IMR-90 (cell line): Measurements from ENCODE around the gene STAT6. TPM values are rescaled to one million over a fixed set of nuclear protein-coding genes. Genes with fewer than 3 reads are reported as not detected.

Experiments used
- ATAC-seq: fragments of 200-7000 bp; cut with Tn5 transposase; 2 replicates; pipeline ENCODE4 v1.9.1; 2020; ENCODE audit warnings: low read depth, mild to moderate bottlenecking, moderate library complexity
- BruUV-seq: library from RNA; stranded (reverse); fragments of 400-500 nt; replicated peaks from 2 replicates; lab custom pipeline; 2021; lab: Mats Ljungman, UMichigan
- CTCF ChIA-PET: fragments of 300-600 bp; formaldehyde crosslinking; extraction: SDS; loops from one replicate; lab custom pipeline; 2021; ENCODE audit warnings: antibody characterized with exemption; lab: Yijun Ruan, JAX
- POLR2A ChIA-PET: fragments of 300-600 bp; sonication (Branson Sonifier 250); formaldehyde crosslinking; loops from one replicate; lab custom pipeline; 2022; ENCODE audit warnings: antibody characterized with exemption; ENCODE audit not compliant: unreplicated experiment; lab: Charles Lee
- DNase-seq: peaks from one replicate; pipeline ENCODE4 v3.0.0; 2013
- H2AFZ ChIP-seq: replicated peaks from 2 replicates; pipeline ENCODE3; 2013; ENCODE audit warnings: low read length, mild to moderate bottlenecking; ENCODE audit not compliant: poor library complexity
- H2AK5ac ChIP-seq: 2 replicates; pipeline ENCODE4 v1.6.1; 2013; ENCODE audit warnings: low read depth, low read length, inconsistent platforms
- H2AK9ac ChIP-seq: replicated peaks from 2 replicates; pipeline ENCODE3; 2013; ENCODE audit warnings: mild to moderate bottlenecking, low read depth, low read length, moderate library complexity; ENCODE audit not compliant: poor library complexity
- H2BK120ac ChIP-seq: 2 replicates; pipeline ENCODE4 v1.6.1; 2013; ENCODE audit warnings: low read depth, low read length, inconsistent platforms
- H2BK15ac ChIP-seq: 3 replicates; pipeline ENCODE4 v1.6.1; 2013; ENCODE audit warnings: low read depth, low read length, inconsistent platforms
- H2BK20ac ChIP-seq: 2 replicates; pipeline ENCODE4 v1.6.1; 2013; ENCODE audit warnings: low read depth, mild to moderate bottlenecking, inconsistent platforms, low read length, moderate library complexity
- H2BK5ac ChIP-seq: 2 replicates; pipeline ENCODE4 v1.6.1; 2013; ENCODE audit warnings: mild to moderate bottlenecking, low read depth, low read length, inconsistent platforms; ENCODE audit not compliant: poor library complexity, severe bottlenecking
- H3K14ac ChIP-seq: replicated peaks from 2 replicates; pipeline ENCODE4 v1.6.1; 2013; ENCODE audit warnings: low read depth, low read length, inconsistent platforms
- H3K18ac ChIP-seq: 2 replicates; pipeline ENCODE4 v1.6.1; 2013; ENCODE audit warnings: low read depth, low read length, control low read depth
- H3K23ac ChIP-seq: 2 replicates; pipeline ENCODE4 v1.6.1; 2013; ENCODE audit warnings: low read depth, low read length, inconsistent platforms
- H3K27ac ChIP-seq: 2 replicates; pipeline ENCODE4 v1.5.1; 2013; ENCODE audit warnings: mild to moderate bottlenecking, control low read depth, low read length; ENCODE audit not compliant: insufficient read depth
- H3K27me3 ChIP-seq: 2 replicates; pipeline ENCODE4 v1.6.1; 2013; ENCODE audit warnings: low read length; ENCODE audit not compliant: control insufficient read depth, insufficient read depth
- H3K36me3 ChIP-seq: 2 replicates; pipeline ENCODE4 v1.6.1; 2013; ENCODE audit warnings: low read length, mixed read lengths; ENCODE audit not compliant: control insufficient read depth, insufficient read depth
- H3K4ac ChIP-seq: 2 replicates; pipeline ENCODE4 v1.6.1; 2013; ENCODE audit warnings: low read depth, low read length, inconsistent platforms
- H3K4me1 ChIP-seq: 2 replicates; pipeline ENCODE4 v1.6.1; 2013; ENCODE audit warnings: low read length, mixed read lengths; ENCODE audit not compliant: control insufficient read depth, insufficient read depth
- H3K4me2 ChIP-seq: 2 replicates; pipeline ENCODE4 v1.6.1; 2013; ENCODE audit warnings: low read depth, mild to moderate bottlenecking, control low read depth, low read length, moderate library complexity
- H3K4me3 ChIP-seq: 2 replicates; pipeline ENCODE4 v1.5.1; 2013; ENCODE audit warnings: low read depth, mild to moderate bottlenecking, control low read depth, low read length, moderate library complexity; ENCODE audit not compliant: insufficient read depth
- H3K56ac ChIP-seq: 2 replicates; pipeline ENCODE4 v1.6.1; 2013; ENCODE audit warnings: low read length, inconsistent platforms; ENCODE audit not compliant: insufficient read depth; ENCODE audit errors: extremely low read depth
- H3K79me1 ChIP-seq, 2 experiments: 2 replicates each; pipeline ENCODE4 v1.6.1; 2013; ENCODE audit warnings: low read length in 2 of 2, inconsistent platforms in 1 of 2, low read depth in 1 of 2
- H3K9ac ChIP-seq: 2 replicates; pipeline ENCODE4 v1.6.1; 2013; ENCODE audit warnings: low read depth, low read length, control low read depth
- H3K9me1 ChIP-seq: 2 replicates; pipeline ENCODE4 v1.6.1; 2013; ENCODE audit warnings: low read length, inconsistent platforms; ENCODE audit not compliant: insufficient read depth
- H3K9me3 ChIP-seq: 2 replicates; pipeline ENCODE4 v1.6.1; 2013; ENCODE audit warnings: low read length; ENCODE audit not compliant: control insufficient read depth, insufficient read depth
- H4K20me1 ChIP-seq: 2 replicates; pipeline ENCODE4 v1.6.1; 2013; ENCODE audit warnings: low read length, inconsistent platforms; ENCODE audit not compliant: insufficient read depth
- H4K5ac ChIP-seq: 2 replicates; pipeline ENCODE4 v1.6.1; 2013; ENCODE audit warnings: mild to moderate bottlenecking, low read depth, low read length, control low read depth
- H4K8ac ChIP-seq, 2 experiments: 2 replicates each; pipeline ENCODE4 v1.6.1; 2013; ENCODE audit warnings: low read depth in 2 of 2, low read length in 2 of 2, control low read depth in 1 of 2, inconsistent platforms in 1 of 2
- H4K91ac ChIP-seq: 2 replicates; pipeline ENCODE4 v1.6.1; 2013; ENCODE audit warnings: low read depth, low read length, inconsistent platforms; ENCODE audit not compliant: insufficient read depth
- BHLHE40 ChIP-seq: fragments of 150-350 bp; IDR thresholded peaks from 2 replicates; pipeline ENCODE4 v1.6.1; 2016; ENCODE audit warnings: mild to moderate bottlenecking, low read depth, low read length
- CEBPB ChIP-seq: IDR thresholded peaks from 2 replicates; pipeline ENCODE4 v1.6.1; 2012; ENCODE audit warnings: low read depth, low read length, improper control_type of control experiment
- CHD1 ChIP-seq: IDR thresholded peaks from 2 replicates; pipeline ENCODE4 v1.6.1; 2012; ENCODE audit warnings: low read depth, low read length, improper control_type of control experiment
- CTCF ChIP-seq: conservative IDR thresholded peaks from 2 replicates; pipeline ENCODE4 v1.5.1; 2012; ENCODE audit warnings: mild to moderate bottlenecking, low read depth, low read length, improper control_type of control experiment
- ELK1 ChIP-seq: fragments of 150-350 bp; IDR thresholded peaks from 2 replicates; pipeline ENCODE4 v1.6.1; 2016; ENCODE audit warnings: low read depth, mild to moderate bottlenecking, low read length, moderate library complexity, borderline replicate concordance
- FOS ChIP-seq: fragments of 150-350 bp; IDR thresholded peaks from 2 replicates; pipeline ENCODE4 v1.6.1; 2016; ENCODE audit warnings: low read depth, low read length
- MAFK ChIP-seq: IDR thresholded peaks from 2 replicates; pipeline ENCODE4 v1.6.1; 2012; ENCODE audit warnings: low read depth, low read length, improper control_type of control experiment
- MAZ ChIP-seq: IDR thresholded peaks from 2 replicates; pipeline ENCODE4 v1.6.1; 2012; ENCODE audit warnings: low read depth, mild to moderate bottlenecking, low read length, improper control_type of control experiment, moderate library complexity, borderline replicate concordance
- MXI1 ChIP-seq: IDR thresholded peaks from 2 replicates; pipeline ENCODE4 v1.6.1; 2012; ENCODE audit warnings: low read depth, mild to moderate bottlenecking, low read length, moderate library complexity, borderline replicate concordance
- NFE2L2 ChIP-seq: fragments of 150-350 bp; IDR thresholded peaks from 2 replicates; pipeline ENCODE4 v1.6.1; 2016; ENCODE audit warnings: low read depth, mild to moderate bottlenecking, low read length
- POLR2A ChIP-seq: IDR thresholded peaks from 2 replicates; pipeline ENCODE4 v1.6.1; 2012; ENCODE audit warnings: mild to moderate bottlenecking, low read depth, low read length
- RAD21 ChIP-seq: IDR thresholded peaks from 2 replicates; pipeline ENCODE4 v1.6.1; 2012; ENCODE audit warnings: low read length, improper control_type of control experiment
- RCOR1 ChIP-seq: IDR thresholded peaks from 2 replicates; pipeline ENCODE4 v1.6.1; 2012; ENCODE audit warnings: mild to moderate bottlenecking, low read length, improper control_type of control experiment; ENCODE audit not compliant: insufficient replicate concordance
- RFX5 ChIP-seq: IDR thresholded peaks from 2 replicates; pipeline ENCODE4 v1.8.0; 2012; ENCODE audit warnings: low read depth, mild to moderate bottlenecking, low read length, moderate library complexity
- SMC3 ChIP-seq: fragments of 150-350 bp; IDR thresholded peaks from 2 replicates; pipeline ENCODE4 v1.6.1; 2016; ENCODE audit warnings: low read depth, mild to moderate bottlenecking, antibody characterized with exemption, low read length, moderate library complexity
- USF2 ChIP-seq: fragments of 150-350 bp; IDR thresholded peaks from 2 replicates; pipeline ENCODE4 v1.6.1; 2017; ENCODE audit warnings: mild to moderate bottlenecking, antibody characterized with exemption, low read length, low read depth
- WGBS, 2 experiments: methylation state at CpG; one replicate each; pipeline versions ENCODE4 v1.1.5 to v1.1.7; 2013; ENCODE audit warnings: missing lambda C conversion rate in 2 of 2; ENCODE audit not compliant: insufficient read length in 1 of 2; ENCODE audit errors: extremely low coverage in 2 of 2; 5-methylcytosine and 5-hydroxymethylcytosine counted together
- dilution Hi-C: fragments of 300-500 bp; cut with HindIII; formaldehyde crosslinking; loops from one replicate; pipeline ENCODE4 v1.14.3; 2018; ENCODE audit warnings: low sequenced_read_pairs; ENCODE audit not compliant: unreplicated experiment
- in situ Hi-C: fragments of 300-500 bp; cut with MboI; formaldehyde crosslinking; loops from 3 replicates; pipeline ENCODE4 v1.14.3; 2019; ENCODE audit warnings: low sequenced_read_pairs, inconsistent platforms, mixed read lengths
- intact Hi-C: fragments of 100-400 bp; cut with micrococcal nuclease; formaldehyde crosslinking; loops from 2 replicates; pipeline ENCODE4 v1.10.0; 2022
- polyA plus RNA-seq, 3 experiments: library from polyadenylated mRNA; depleted of rRNA; stranded (reverse); fragments of >200 nt; gene quantifications; 2 replicates each; pipeline ENCODE4 v1.2.3, GENCODE V29; 2012; ENCODE audit warnings: low replicate concordance in 1 of 3
- total RNA-seq: library from RNA; depleted of rRNA; stranded (reverse); fragments of >200 nt; gene quantifications from 2 replicates; pipeline ENCODE4 v1.2.3, GENCODE V29; 2012

Gene STAT6
- total and polyA plus RNA-seq, 2 of the 4 experiments (the other 2 are of a cell fraction), result 43.4 to 96.9 TPM

GRCh38 chr12:57047981-57048380, 63.2 kb downstream of the STAT6 start:
- in situ Hi-C loops, result no loop called here
- POLR2A ChIA-PET, result interaction anchor here (0.6 kb wide), 1 partner anchor 39 kb away, joined by 3 read pairs; no protein-coding TSS in a partner anchor

More at GRCh38 chr12:57047981-57048380, 63.2 kb downstream of the STAT6 start:
- dilution Hi-C loops, result no loop called here
- no peak overlapping the region for H4K5ac ChIP-seq
- no peak overlapping the region for H4K8ac ChIP-seq
- H3K4me1 ChIP-seq, result peaks cover 3% of the 10 kb centered on the region; the same call in 1 of the 2 replicates
- H3K9me1 ChIP-seq, result no peaks in the 10 kb centered on the region; the same call in 1 of the 2 replicates
- peak; percentile 43 for DNase-seq
- no peak overlapping the region for H3K4ac ChIP-seq
- H3K79me1 ChIP-seq, result no peaks in the 10 kb centered on the region
- intact Hi-C loops, result no loop called here
- H2BK15ac ChIP-seq, result no peak overlapping the region
- no peak overlapping the region for H2BK5ac ChIP-seq
- peak; percentile 36 for ATAC-seq
- H3K4me3 ChIP-seq, result no peak overlapping the region
- H3K18ac ChIP-seq, result no peak overlapping the region
- peak overlapping the region; percentile 63 for H2AK9ac ChIP-seq
- no peak overlapping the region for H2BK120ac ChIP-seq
- no CpG with 5 or more reads among the region's 1 CpG for WGBS, 2 experiments
- no peaks in the 10 kb centered on the region for H3K9me3 ChIP-seq
- H2AFZ ChIP-seq, result peak overlapping the region; percentile 50
- H4K91ac ChIP-seq, result no peak overlapping the region
- H3K27me3 ChIP-seq, result peaks cover 25% of the 10 kb centered on the region
- peak overlapping the region; percentile 10; the same call in 1 of the 2 replicates for H3K4me2 ChIP-seq
- H3K36me3 ChIP-seq, result no peaks in the 10 kb centered on the region
- H3K27ac ChIP-seq, result no peak overlapping the region
- H3K9ac ChIP-seq, result no peak overlapping the region
- H4K20me1 ChIP-seq, result peaks cover 10% of the 10 kb centered on the region; the same call in 1 of the 2 replicates
- H3K14ac ChIP-seq, result 0 out of 2 replicates have a peak overlapping the region, but pooled peaks have one; percentile 50
- CTCF ChIA-PET, result no interaction called here
- H3K56ac ChIP-seq, result no peak overlapping the region
- H3K23ac ChIP-seq, result peak overlapping the region; percentile 48; the same call in 1 of the 2 replicates
- no TSS peak for BruUV-seq
- H2BK20ac ChIP-seq, result no peak overlapping the region
- TF ChIP-seq RAD21 (no peak), CTCF (no peak), POLR2A (no peak), RCOR1 (no peak), BHLHE40 (no peak), FOS (no peak), ELK1 (no peak), RFX5 (no peak), MAFK (no peak), CEBPB (no peak), MAZ (no peak), SMC3 (no peak), USF2 (no peak), MXI1 (no peak), CHD1 (no peak), NFE2L2 (no peak)
- H2AK5ac ChIP-seq, result no peak overlapping the region
